ENCODE measurements around the gene SYT14.
"Not testable (repeated sequence)": the region's sequence is repeated elsewhere in the genome, so short reads cannot be mapped to it uniquely, and the experiment has no call there.

Gene SYT14

GRCh38 chr1:209945377-209945776, 7.4 kb downstream of the SYT14 start:
- no peak for DNase-seq

GRCh38 chr1:209948155-209948554, 10.1 kb downstream of the SYT14 start:
- no peak for DNase-seq

GRCh38 chr1:209956116-209956515, 18.1 kb downstream of the SYT14 start:
- no peak for DNase-seq

- no peak for DNase-seq
These were observed 21.6 kb downstream of the SYT14 start for GRCh38 chr1:209959623-209960022.

GRCh38 chr1:209960926-209961325, 22.9 kb downstream of the SYT14 start:
- no peak for DNase-seq

- DNase-seq: no peak
These were observed 24.4 kb downstream of the SYT14 start for GRCh38 chr1:209962388-209962787.

- DNase-seq: no peak
These were observed 24.8 kb downstream of the SYT14 start for GRCh38 chr1:209962856-209963255.

- DNase-seq: no peak
These were observed 28.0 kb downstream of the SYT14 start for GRCh38 chr1:209965996-209966395.

GRCh38 chr1:209978721-209979120, 40.7 kb downstream of the SYT14 start:
- not testable (repeated sequence) for DNase-seq

- DNase-seq: no peak
These were observed 45.9 kb downstream of the SYT14 start for GRCh38 chr1:209983953-209984352.

- no peak for DNase-seq
These were observed 47.0 kb downstream of the SYT14 start for GRCh38 chr1:209985002-209985401.

GRCh38 chr1:209988706-209989105, 50.7 kb downstream of the SYT14 start:
- DNase-seq: no peak

GRCh38 chr1:209989525-209989924, 51.5 kb downstream of the SYT14 start:
- DNase-seq: no peak

GRCh38 chr1:209993061-209993830, 55.2 kb downstream of the SYT14 start:
- DNase-seq: no peak

GRCh38 chr1:209996348-209996747, 58.3 kb downstream of the SYT14 start:
- DNase-seq: no peak

- no peak for DNase-seq
These were observed 61.0 kb downstream of the SYT14 start for GRCh38 chr1:209999005-209999404.

- DNase-seq: no peak
These were observed 63.7 kb downstream of the SYT14 start for GRCh38 chr1:210001751-210002150.

- DNase-seq: no peak
These were observed 65.5 kb downstream of the SYT14 start for GRCh38 chr1:210003501-210003900.

GRCh38 chr1:210010161-210010560, 72.1 kb downstream of the SYT14 start:
- DNase-seq: no peak

- no peak for DNase-seq
These were observed 83.3 kb downstream of the SYT14 start for GRCh38 chr1:210021145-210021860.

- no peak for DNase-seq
These were observed 84.0 kb downstream of the SYT14 start for GRCh38 chr1:210022044-210022443.

GRCh38 chr1:210024282-210024681, 86.3 kb downstream of the SYT14 start:
- DNase-seq: no peak

GRCh38 chr1:210024996-210025395, 87.0 kb downstream of the SYT14 start:
- no peak for DNase-seq

- DNase-seq: no peak
These were observed 87.9 kb downstream of the SYT14 start for GRCh38 chr1:210025870-210026269.

GRCh38 chr1:210027994-210028393, 90.0 kb downstream of the SYT14 start:
- no peak for DNase-seq
